CD14-positive monocyte (primary cell): ENCODE results near the gene SLA2. TPM values are rescaled to one million over a fixed set of nuclear protein-coding genes. Genes with fewer than 3 reads are reported as not detected.
A peak's percentile ranks its signal among the peaks of the same experiment; 100 is the strongest.

ENCODE experiments used
- DNase-seq, 3 donors: peaks; one replicate each; pipeline ENCODE4 v3.0.0-alpha.2; 2011 to 2022
- H2AFZ ChIP-seq: 2 replicates; pipeline ENCODE4 v1.6.0; 2012; ENCODE audit warnings: mild to moderate bottlenecking, low read depth, low read length, inconsistent platforms; ENCODE audit not compliant: insufficient read depth, poor library complexity, severe bottlenecking
- H3K27ac ChIP-seq, 2 donors: 1 replicate in 1 of 2; 2 replicates in 1 of 2; pipeline ENCODE4 v1.5.1; 2012 to 2013; ENCODE audit warnings: low read length in 2 of 2, control low read depth in 1 of 2, inconsistent platforms in 1 of 2, low read depth in 1 of 2, mild to moderate bottlenecking in 1 of 2
- H3K27me3 ChIP-seq, 2 donors: one replicate each; pipeline versions ENCODE4 v1.6.0 to v1.6.1; 2011 to 2013; ENCODE audit warnings: low read length in 2 of 2; ENCODE audit not compliant: control insufficient read depth in 2 of 2, insufficient read depth in 2 of 2
- H3K36me3 ChIP-seq, 2 donors: replicated peaks in 1 of 2; 1 replicate in 1 of 2; 2 replicates in 1 of 2; pipeline versions ENCODE4 v1.5.1 to v1.6.1; 2012 to 2013; ENCODE audit warnings: low read length in 2 of 2, control low read depth in 1 of 2, inconsistent platforms in 1 of 2, mild to moderate bottlenecking in 1 of 2; ENCODE audit not compliant: insufficient read depth in 2 of 2, control insufficient read depth in 1 of 2
- H3K4me1 ChIP-seq, 2 donors: 1 replicate in 1 of 2; 2 replicates in 1 of 2; pipeline versions ENCODE4 v1.5.1 to v1.6.1; 2012 to 2013; ENCODE audit warnings: low read length in 2 of 2, control low read depth in 1 of 2, inconsistent platforms in 1 of 2, mild to moderate bottlenecking in 1 of 2, moderate library complexity in 1 of 2; ENCODE audit not compliant: insufficient read depth in 2 of 2, control insufficient read depth in 1 of 2
- H3K4me2 ChIP-seq: replicated peaks from 2 replicates; pipeline ENCODE3; 2012; ENCODE audit warnings: low read length, moderate library complexity, mild to moderate bottlenecking; ENCODE audit not compliant: poor library complexity, severe bottlenecking; ENCODE audit errors: extremely low read depth
- H3K4me3 ChIP-seq, 3 experiments: fragments of 200-600 bp in 1 of 3; sonication (generic) in 1 of 3; replicated peaks in 1 of 3; 1 replicate in 2 of 3; 2 replicates in 1 of 3; pipeline ENCODE4 v1.5.1; 2011 to 2013; ENCODE audit warnings: low read length in 3 of 3, mild to moderate bottlenecking in 3 of 3, control low read depth in 2 of 3, low read depth in 2 of 3, inconsistent platforms in 1 of 3, moderate library complexity in 1 of 3
- H3K79me2 ChIP-seq: 2 replicates; pipeline ENCODE4 v1.6.0; 2012; ENCODE audit warnings: mild to moderate bottlenecking, control low read depth, inconsistent platforms, low read length, moderate library complexity; ENCODE audit not compliant: insufficient read depth
- H3K9ac ChIP-seq: 2 replicates; pipeline ENCODE4 v1.6.0; 2017; ENCODE audit warnings: low read length, mild to moderate bottlenecking; ENCODE audit not compliant: insufficient read depth, poor library complexity, severe bottlenecking
- H3K9me3 ChIP-seq, 2 donors: replicated peaks in 1 of 2; 1 replicate in 1 of 2; 2 replicates in 1 of 2; pipeline versions ENCODE4 v1.5.1 to v1.6.1; 2012 to 2013; ENCODE audit warnings: low read length in 2 of 2, control low read depth in 1 of 2; ENCODE audit not compliant: control insufficient read depth in 1 of 2, insufficient read depth in 1 of 2
- H4K20me1 ChIP-seq: 2 replicates; pipeline ENCODE4 v1.6.0; 2012; ENCODE audit warnings: mild to moderate bottlenecking, low read length, control low read depth, moderate library complexity; ENCODE audit not compliant: insufficient read depth
- H3K27ac Mint-ChIP-seq, 7 donors: one replicate each; pipeline ENCODE4 v1.8.0; 2020; ENCODE audit warnings: mild to moderate bottlenecking in 7 of 7, mixed read lengths in 7 of 7, moderate library complexity in 6 of 7, inconsistent platforms in 2 of 7
- H3K27me3 Mint-ChIP-seq, 3 donors: one replicate each; pipeline ENCODE4 v1.8.0; 2021 to 2022; ENCODE audit warnings: low read depth in 3 of 3, mild to moderate bottlenecking in 3 of 3, mixed read lengths in 3 of 3, moderate library complexity in 3 of 3, inconsistent platforms in 1 of 3
- H3K36me3 Mint-ChIP-seq, 2 donors: one replicate each; pipeline ENCODE4 v1.8.0; 2020; ENCODE audit warnings: mixed read lengths in 2 of 2, inconsistent platforms in 1 of 2, mild to moderate bottlenecking in 1 of 2
- H3K4me1 Mint-ChIP-seq: one replicate; pipeline ENCODE4 v1.8.0; 2020; ENCODE audit warnings: mild to moderate bottlenecking, mixed read lengths
- H3K4me3 Mint-ChIP-seq, 2 donors: one replicate each; pipeline ENCODE4 v1.8.0; 2020; ENCODE audit warnings: mild to moderate bottlenecking in 2 of 2, mixed read lengths in 2 of 2, moderate library complexity in 1 of 2
- H3K9me3 Mint-ChIP-seq, 7 donors: one replicate each; pipeline ENCODE4 v1.8.0; 2020 to 2022; ENCODE audit warnings: mixed read lengths in 7 of 7, mild to moderate bottlenecking in 6 of 7, moderate library complexity in 6 of 7, inconsistent platforms in 2 of 7
- CTCF ChIP-seq: fragments of 200-600 bp; IDR thresholded peaks from one replicate; pipeline ENCODE4 v1.8.0; 2022; ENCODE audit warnings: antibody characterized with exemption, mild to moderate bottlenecking
- WGBS: methylation state at CpG from one replicate; pipeline ENCODE4 v1.1.5; 2013; ENCODE audit warnings: missing lambda C conversion rate; ENCODE audit not compliant: insufficient coverage; 5-methylcytosine and 5-hydroxymethylcytosine counted together
- intact Hi-C, 2 donors: fragments of 100-400 bp; cut with micrococcal nuclease; formaldehyde crosslinking; loops; one replicate each; pipeline versions ENCODE4 v1.15.0 to v1.15.1; 2023
- polyA plus RNA-seq, 3 donors: library from polyadenylated mRNA; depleted of rRNA in 1 of 3; unstranded in 2 of 3; stranded (reverse) in 1 of 3; fragments of 300-500 nt in 2 of 3; fragments of >200 nt in 1 of 3; fragmentation: Illumina TruSeq in 2 of 3; gene quantifications; 1 replicate in 2 of 3; 2 replicates in 1 of 3; pipeline ENCODE4 v1.2.3, GENCODE V29; 2012 to 2021

The SLA2 gene
- polyA plus RNA-seq, 3 donors, result 0.16 to 0.19 (median 0.17) TPM

DNA sequence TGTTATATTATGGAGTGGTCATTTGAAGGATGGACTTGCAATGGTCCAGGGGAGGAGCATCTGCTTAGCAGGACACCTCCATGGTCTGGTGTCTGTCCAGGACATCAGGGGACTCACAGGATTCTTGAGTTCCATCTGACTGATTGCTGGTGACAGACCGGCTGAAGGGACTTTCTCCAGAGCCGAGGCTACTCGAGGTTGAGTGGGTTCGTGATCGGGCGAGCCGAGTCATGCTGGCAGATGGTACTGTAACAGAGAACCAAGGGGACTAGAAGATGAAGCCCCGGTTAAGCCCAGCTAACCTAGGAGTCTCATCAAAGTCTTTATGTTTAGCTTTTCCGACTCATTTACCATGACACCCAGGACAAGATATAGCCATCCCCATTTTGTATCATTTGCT lies 7.5 kb upstream of the SLA2 start:
- H3K79me2 ChIP-seq, result no peaks in the 10 kb centered on the region
- no peak overlapping the region for H3K27ac ChIP-seq
- H4K20me1 ChIP-seq, result no peaks in the 10 kb centered on the region
- Mint-ChIP-seq H3K27ac (no peak overlapping the region), H3K36me3 (peaks cover 31 to 48% of the 10 kb centered on the region in 2 donors), H3K4me1 (peaks cover 4% of the 10 kb centered on the region), H3K27me3 (peaks cover 0 to 1% (median 0%) of the 10 kb centered on the region in 3 donors), H3K9me3 (peaks cover 0 to 2% (median 0%) of the 10 kb centered on the region in 7 donors), H3K4me3 (no peak overlapping the region)
- 80% methylated on average over 7 of the region's 9 CpGs for WGBS
- no peak overlapping the region for H2AFZ ChIP-seq
- no peak for TF ChIP-seq CTCF
- H3K9me3 ChIP-seq, result no peaks in the 10 kb centered on the region
- no peak for DNase-seq
- no peak overlapping the region for H3K9ac ChIP-seq
- no peak overlapping the region for H3K4me2 ChIP-seq
- peaks cover 3 to 4% of the 10 kb centered on the region in 2 donors for H3K4me1 ChIP-seq
- H3K4me3 ChIP-seq, result no peak overlapping the region
- no peaks in the 10 kb centered on the region for H3K27me3 ChIP-seq
- intact Hi-C loops, result no loop called here
- H3K36me3 ChIP-seq, result peaks cover 0 to 31% of the 10 kb centered on the region in 2 donors

GRCh38 chr20:36647196-36648121 lies 1.5 kb upstream of the SLA2 start:
- Mint-ChIP-seq H3K4me3 (no peak overlapping the region), H3K27me3 (peaks cover 0 to 1% (median under 1%) of the 10 kb centered on the region in 3 donors), H3K9me3 (no peaks in the 10 kb centered on the region), H3K36me3 (peaks cover 4 to 11% of the 10 kb centered on the region in 2 donors), H3K4me1 (peaks cover 11% of the 10 kb centered on the region), H3K27ac (peak overlapping the region in 4 of 7 donors; percentile 12 to 76 (median 42))
- Histone ChIP-seq H3K9ac (no peak overlapping the region), H3K79me2 (no peaks in the 10 kb centered on the region), H3K4me2 (no peak overlapping the region), H3K4me1 (peaks cover 11 to 13% of the 10 kb centered on the region in 2 donors), H3K9me3 (no peaks in the 10 kb centered on the region), H4K20me1 (no peaks in the 10 kb centered on the region), H2AFZ (no peak overlapping the region), H3K4me3 (no peak overlapping the region), H3K36me3 (peaks cover 0 to 3% of the 10 kb centered on the region in 2 donors), H3K27ac (no peak overlapping the region), H3K27me3 (no peaks in the 10 kb centered on the region)
- DNase-seq, result no peak
- intact Hi-C loops, result no loop called here
- 17% methylated on average over 1 of the region's 8 CpGs for WGBS
- TF ChIP-seq CTCF, result no peak
